Keratinocyte (primary cell): ENCODE results near the gene EZH1. TPM values are rescaled to one million over a fixed set of nuclear protein-coding genes. Genes with fewer than 3 reads are reported as not detected.

Experiments used
- DNase-seq: peaks from one replicate; pipeline ENCODE4 v3.0.0-alpha.2; 2011; ENCODE audit warnings: low read depth, missing footprints, low spot score
- FAIRE-seq: peaks from 2 replicates; lab custom pipeline; 2011; peaks lifted over from hg19 to GRCh38; lab: Jason Lieb, UNC
- H2AFZ ChIP-seq: 2 replicates; pipeline ENCODE4 v1.6.0; 2012; ENCODE audit warnings: low read length, control low read depth, inconsistent platforms; ENCODE audit not compliant: control insufficient read depth
- H3K27ac ChIP-seq: 2 replicates; pipeline ENCODE4 v1.5.1; 2011; ENCODE audit warnings: low read length; ENCODE audit not compliant: control insufficient read depth, insufficient read depth
- H3K27me3 ChIP-seq: 3 replicates; pipeline ENCODE4 v1.6.0; 2011; ENCODE audit warnings: low read length; ENCODE audit not compliant: control insufficient read depth, insufficient read depth; ENCODE audit errors: extremely low read depth
- H3K36me3 ChIP-seq, 2 experiments: 2 replicates in 1 of 2; 3 replicates in 1 of 2; pipeline ENCODE4 v1.5.1; 2011; ENCODE audit warnings: low read length in 2 of 2, mild to moderate bottlenecking in 1 of 2; ENCODE audit not compliant: control insufficient read depth in 2 of 2, insufficient read depth in 2 of 2; ENCODE audit errors: extremely low read depth in 1 of 2
- H3K4me1 ChIP-seq: 3 replicates; pipeline ENCODE4 v1.5.1; 2011; ENCODE audit warnings: low read length; ENCODE audit not compliant: control insufficient read depth, insufficient read depth; ENCODE audit errors: extremely low read depth
- H3K4me2 ChIP-seq: 3 replicates; pipeline ENCODE4 v1.6.0; 2011; ENCODE audit warnings: low read depth, low read length; ENCODE audit not compliant: control insufficient read depth, insufficient read depth; ENCODE audit errors: extremely low read depth
- H3K4me3 ChIP-seq, 3 experiments: fragments of 200-600 bp in 1 of 3; sonication (generic) in 1 of 3; 2 replicates in 2 of 3; 3 replicates in 1 of 3; pipeline ENCODE4 v1.5.1; 2011 to 2016; ENCODE audit warnings: low read length in 3 of 3, mild to moderate bottlenecking in 3 of 3, control low read depth in 2 of 3, inconsistent platforms in 1 of 3, low read depth in 1 of 3, mixed read lengths in 1 of 3, mixed run types in 1 of 3, moderate library complexity in 1 of 3; ENCODE audit not compliant: control insufficient read depth in 2 of 3, insufficient read depth in 2 of 3; ENCODE audit errors: extremely low read depth in 1 of 3
- H3K79me2 ChIP-seq: 2 replicates; pipeline ENCODE4 v1.6.0; 2012; ENCODE audit warnings: low read length; ENCODE audit not compliant: control insufficient read depth, insufficient read depth
- H3K9ac ChIP-seq: 3 replicates; pipeline ENCODE4 v1.6.0; 2011; ENCODE audit warnings: low read length; ENCODE audit not compliant: control insufficient read depth, insufficient read depth; ENCODE audit errors: extremely low read depth
- H3K9me1 ChIP-seq: 3 replicates; pipeline ENCODE4 v1.6.0; 2011; ENCODE audit warnings: low read length; ENCODE audit not compliant: control insufficient read depth, insufficient read depth; ENCODE audit errors: extremely low read depth
- H3K9me3 ChIP-seq: 2 replicates; pipeline ENCODE4 v1.5.1; 2012; ENCODE audit warnings: low read depth, low read length; ENCODE audit not compliant: control insufficient read depth
- H4K20me1 ChIP-seq: 3 replicates; pipeline ENCODE4 v1.6.0; 2011; ENCODE audit warnings: low read length; ENCODE audit not compliant: control insufficient read depth, insufficient read depth; ENCODE audit errors: extremely low read depth
- CTCF ChIP-seq, 3 experiments: IDR thresholded peaks in 1 of 3; conservative IDR thresholded peaks in 1 of 3; optimal IDR thresholded peaks in 1 of 3; 2 replicates in 2 of 3; 3 replicates in 1 of 3; pipeline versions ENCODE3 to v1.5.1; 2011; ENCODE audit warnings: low read length in 3 of 3, mild to moderate bottlenecking in 3 of 3, moderate library complexity in 2 of 3, control low read depth in 1 of 3, inconsistent platforms in 1 of 3; ENCODE audit not compliant: insufficient read depth in 2 of 3; ENCODE audit errors: extremely low read depth in 1 of 3
- EZH2 ChIP-seq: IDR thresholded peaks from one replicate; pipeline ENCODE4 v1.6.1; 2012; ENCODE audit warnings: inconsistent platforms, mild to moderate bottlenecking, low read length, moderate library complexity
- dilution Hi-C: fragments of 300-500 bp; cut with MboI; formaldehyde crosslinking; loops from one replicate; pipeline ENCODE4 v1.7.0; 2020; ENCODE audit warnings: low sequenced_read_pairs; ENCODE audit not compliant: extremely low pct_ligation_motif_present
- polyA plus RNA-seq, 5 experiments: library from polyadenylated mRNA; depleted of rRNA in 3 of 5; stranded (reverse) in 3 of 5; stranded (forward) in 1 of 5; unstranded in 1 of 5; fragments of >200 nt; gene quantifications; 1 replicate in 1 of 5; 2 replicates in 3 of 5; 3 replicates in 1 of 5; pipeline versions ENCODE4 v1.2.1 to v1.2.3, GENCODE V29; 2011 to 2012; ENCODE audit warnings: missing spikeins in 2 of 5, low read depth in 1 of 5, low replicate concordance in 1 of 5

The EZH1 gene
- polyA plus RNA-seq, 1 donor (not counting 4 experiments of a cell fraction or from before 2014, with no cell fraction given) = 18.3 TPM

GRCh38 chr17:42679492-42680330, 65.1 kb downstream of the EZH1 start:
- Histone ChIP-seq H4K20me1 (peaks cover 2% of the 10 kb centered on the region), H2AFZ (peak overlapping the region; percentile 95), H3K4me2 (peak overlapping the region; percentile 86), H3K9ac (peak overlapping the region; percentile 68), H3K9me3 (no peaks in the 10 kb centered on the region), H3K27ac (peak overlapping the region; percentile 76), H3K9me1 (no peaks in the 10 kb centered on the region), H3K27me3 (no peaks in the 10 kb centered on the region), H3K4me1 (peaks cover 44% of the 10 kb centered on the region), H3K79me2 (peaks cover 14% of the 10 kb centered on the region), H3K36me3 (no peaks in the 10 kb centered on the region), H3K4me3 (peak overlapping the region; percentile 15 to 67 (median 46))
- TF ChIP-seq CTCF (optimal IDR thresholded peaks at IDR 0.05 in 1 of 3, IDR thresholded peaks at IDR 0.05 in 1 of 3, conservative IDR thresholded peaks at IDR 0.05 in 1 of 3; ENCODE audit: extremely low read depth in 1 of 3, insufficient read depth in 2 of 3, low read length in 3 of 3) = peak; percentile 74 to 90 (median 89)
- no peak for TF ChIP-seq EZH2
- dilution Hi-C loops = no loop called here
- DNase-seq = no peak
- FAIRE-seq = no peak

GRCh38 chr17:42678951-42679491, 65.8 kb downstream of the EZH1 start:
- Histone ChIP-seq H3K4me1 (peaks cover 51% of the 10 kb centered on the region), H3K4me2 (peak overlapping the region; percentile 96), H3K79me2 (peaks cover 16% of the 10 kb centered on the region), H3K4me3 (peak overlapping the region; percentile 44 to 67 (median 67)), H3K27me3 (no peaks in the 10 kb centered on the region), H2AFZ (peak overlapping the region; percentile 95), H3K9me3 (no peaks in the 10 kb centered on the region), H3K9ac (peak overlapping the region; percentile 68), H3K9me1 (no peaks in the 10 kb centered on the region), H4K20me1 (peaks cover 6% of the 10 kb centered on the region), H3K36me3 (no peaks in the 10 kb centered on the region), H3K27ac (peak overlapping the region; percentile 95)
- no peak for TF ChIP-seq EZH2
- peak in 1 of 3 experiments; percentile 18 for TF ChIP-seq CTCF (optimal IDR thresholded peaks at IDR 0.05 in 1 of 3, IDR thresholded peaks at IDR 0.05 in 1 of 3, conservative IDR thresholded peaks at IDR 0.05 in 1 of 3; ENCODE audit: extremely low read depth in 1 of 3, insufficient read depth in 2 of 3, low read length in 3 of 3)
- FAIRE-seq (no peak), DNase-seq (no peak)
- dilution Hi-C loops = no loop called here
